ENCODE results near the gene MGAT4C. TPM values are rescaled to one million over a fixed set of nuclear protein-coding genes. Genes with fewer than 3 reads are reported as not detected.

MGAT4C gene
- total and polyA plus RNA-seq, 4 donors = 6.9 to 28.8 (median 10.0) TPM

GRCh38 chr12:86264451-86265328 is 8.5 kb upstream of the MGAT4C start:
- Histone ChIP-seq H3K4me1 (ENCODE audit: control insufficient read depth, insufficient read depth, low read length) (peaks cover 11% of the 10 kb centered on the region), H3K27me3 (ENCODE audit: control insufficient read depth, insufficient read depth, low read length) (peaks cover 3% of the 10 kb centered on the region), H3K9me3 (ENCODE audit: control insufficient read depth, insufficient read depth, low read length) (no peaks in the 10 kb centered on the region), H3K4me3 (ENCODE audit: low read depth, low read length) (peak overlapping the region; percentile 38), H3K27ac (ENCODE audit: low read depth, low read length) (no peak overlapping the region), H3K36me3 (ENCODE audit: control insufficient read depth, insufficient read depth, low read length) (no peaks in the 10 kb centered on the region)
- WGBS (ENCODE audit: insufficient coverage) = 19% methylated on average over 38 of the region's 38 CpGs
- peak in 2 of 6 donors; percentile 26 to 53 for DNase-seq (ENCODE audit: low read depth in 4 of 6, low spot score in 6 of 6)

GRCh38 chr12:86261578-86261977 is 5.4 kb upstream of the MGAT4C start:
- DNase-seq (ENCODE audit: low read depth in 4 of 6, low spot score in 6 of 6) = no peak
- Histone ChIP-seq H3K4me1 (ENCODE audit: control insufficient read depth, insufficient read depth, low read length) (peaks cover 11% of the 10 kb centered on the region), H3K36me3 (ENCODE audit: control insufficient read depth, insufficient read depth, low read length) (no peaks in the 10 kb centered on the region), H3K27me3 (ENCODE audit: control insufficient read depth, insufficient read depth, low read length) (peaks cover 3% of the 10 kb centered on the region), H3K4me3 (ENCODE audit: low read depth, low read length) (no peak overlapping the region), H3K27ac (ENCODE audit: low read depth, low read length) (no peak overlapping the region), H3K9me3 (ENCODE audit: control insufficient read depth, insufficient read depth, low read length) (no peaks in the 10 kb centered on the region)
- WGBS (ENCODE audit: insufficient coverage) = no CpG with 5 or more reads among the region's 2 CpGs

DNA sequence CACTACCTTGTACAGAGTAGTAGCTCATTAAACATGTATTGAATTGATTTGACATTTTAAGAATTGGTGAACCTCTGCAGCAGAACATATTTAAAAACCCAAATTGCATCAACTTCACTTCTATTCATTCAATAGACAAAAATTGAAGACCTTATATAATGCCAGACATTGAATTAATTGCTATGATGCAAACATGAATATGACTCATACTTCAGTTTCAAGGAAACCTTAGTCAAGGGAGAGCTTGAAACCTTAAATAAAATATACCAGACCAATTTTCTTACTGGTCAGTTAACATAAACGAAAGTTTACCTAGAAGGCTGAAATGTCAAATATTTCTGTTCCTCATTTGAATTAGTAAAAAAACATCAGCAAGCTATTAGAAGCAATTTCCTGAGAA is 5.0 kb upstream of the MGAT4C start:
- DNase-seq (ENCODE audit: low read depth in 4 of 6, low spot score in 6 of 6) = no peak
- Histone ChIP-seq H3K9me3 (ENCODE audit: control insufficient read depth, insufficient read depth, low read length) (no peaks in the 10 kb centered on the region), H3K4me1 (ENCODE audit: control insufficient read depth, insufficient read depth, low read length) (peaks cover 11% of the 10 kb centered on the region), H3K36me3 (ENCODE audit: control insufficient read depth, insufficient read depth, low read length) (no peaks in the 10 kb centered on the region), H3K27ac (ENCODE audit: low read depth, low read length) (no peak overlapping the region), H3K4me3 (ENCODE audit: low read depth, low read length) (no peak overlapping the region), H3K27me3 (ENCODE audit: control insufficient read depth, insufficient read depth, low read length) (peaks cover 3% of the 10 kb centered on the region)
- WGBS (ENCODE audit: insufficient coverage) = no CpG with 5 or more reads among the region's 1 CpG

- no peak overlapping the region for H3K27ac ChIP-seq (ENCODE audit: low read depth, low read length)
- DNase-seq (ENCODE audit: low read depth in 4 of 6, low spot score in 6 of 6) = no peak
- no peak overlapping the region for H3K4me3 ChIP-seq (ENCODE audit: low read depth, low read length)
- no peaks in the 10 kb centered on the region for H3K36me3 ChIP-seq (ENCODE audit: control insufficient read depth, insufficient read depth, low read length)
- H3K9me3 ChIP-seq (ENCODE audit: control insufficient read depth, insufficient read depth, low read length) = no peaks in the 10 kb centered on the region
- H3K27me3 ChIP-seq (ENCODE audit: control insufficient read depth, insufficient read depth, low read length) = peaks cover 3% of the 10 kb centered on the region
- H3K4me1 ChIP-seq (ENCODE audit: control insufficient read depth, insufficient read depth, low read length) = peaks cover 10% of the 10 kb centered on the region
- WGBS (ENCODE audit: insufficient coverage) = no CpG with 5 or more reads among the region's 2 CpGs
Observed at GRCh38 chr12:86260183-86260582, 4.0 kb upstream of the MGAT4C start.

DNA sequence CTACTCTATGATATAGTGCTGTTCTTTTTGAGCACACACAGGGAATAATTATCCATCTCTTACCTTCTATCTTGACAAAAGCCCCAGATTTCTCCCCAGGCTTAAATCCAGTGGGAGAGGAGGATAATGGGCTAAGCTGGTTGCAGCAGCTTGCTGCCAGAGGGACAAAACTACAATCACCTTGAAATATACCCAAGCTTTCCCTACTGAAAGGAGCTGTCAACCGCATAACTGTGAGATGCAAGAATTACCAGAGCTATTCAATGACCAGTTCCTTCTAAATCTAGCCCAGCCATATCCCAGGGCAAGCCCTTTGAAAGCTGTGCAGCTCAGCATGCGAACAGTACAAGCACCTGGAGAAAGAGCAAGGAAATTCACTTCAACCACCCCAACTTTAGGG is 943 bp upstream of the MGAT4C start:
- DNase-seq (ENCODE audit: low read depth in 4 of 6, low spot score in 6 of 6) = no peak
- Histone ChIP-seq H3K4me1 (ENCODE audit: control insufficient read depth, insufficient read depth, low read length) (no peaks in the 10 kb centered on the region), H3K27ac (ENCODE audit: low read depth, low read length) (no peak overlapping the region), H3K36me3 (ENCODE audit: control insufficient read depth, insufficient read depth, low read length) (no peaks in the 10 kb centered on the region), H3K27me3 (ENCODE audit: control insufficient read depth, insufficient read depth, low read length) (no peaks in the 10 kb centered on the region), H3K4me3 (ENCODE audit: low read depth, low read length) (no peak overlapping the region), H3K9me3 (ENCODE audit: control insufficient read depth, insufficient read depth, low read length) (no peaks in the 10 kb centered on the region)
- no CpG with 5 or more reads among the region's 2 CpGs for WGBS (ENCODE audit: insufficient coverage)

- Histone ChIP-seq H3K4me3 (ENCODE audit: low read depth, low read length) (no peak overlapping the region), H3K27ac (ENCODE audit: low read depth, low read length) (no peak overlapping the region), H3K9me3 (ENCODE audit: control insufficient read depth, insufficient read depth, low read length) (no peaks in the 10 kb centered on the region), H3K27me3 (ENCODE audit: control insufficient read depth, insufficient read depth, low read length) (no peaks in the 10 kb centered on the region), H3K4me1 (ENCODE audit: control insufficient read depth, insufficient read depth, low read length) (no peaks in the 10 kb centered on the region), H3K36me3 (ENCODE audit: control insufficient read depth, insufficient read depth, low read length) (no peaks in the 10 kb centered on the region)
- no CpG with 5 or more reads among the region's 4 CpGs for WGBS (ENCODE audit: insufficient coverage)
- no peak for DNase-seq (ENCODE audit: low read depth in 4 of 6, low spot score in 6 of 6)
Observed at GRCh38 chr12:86254399-86255107, 1.6 kb downstream of the MGAT4C start.

DNA sequence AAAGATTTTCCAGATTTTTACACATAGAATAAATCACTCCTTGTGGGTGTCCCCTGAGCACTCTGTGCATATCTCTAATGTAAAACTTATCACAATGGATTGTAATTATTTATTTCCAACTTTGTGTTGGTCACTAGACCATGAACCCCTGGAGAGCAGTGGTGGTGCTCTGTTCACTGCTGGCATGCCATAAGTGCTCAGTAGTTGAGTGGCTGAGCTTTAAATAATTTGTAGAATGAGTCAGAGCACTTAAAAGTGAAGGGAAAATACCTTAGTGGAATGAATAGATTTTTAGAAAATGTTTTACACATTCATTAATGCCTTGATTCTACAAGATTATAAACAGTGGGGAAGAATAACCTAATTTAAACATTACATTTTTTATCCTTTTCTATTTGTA is 6.3 kb downstream of the MGAT4C start:
- Histone ChIP-seq H3K36me3 (ENCODE audit: control insufficient read depth, insufficient read depth, low read length) (no peaks in the 10 kb centered on the region), H3K27ac (ENCODE audit: low read depth, low read length) (no peak overlapping the region), H3K4me3 (ENCODE audit: low read depth, low read length) (no peak overlapping the region), H3K4me1 (ENCODE audit: control insufficient read depth, insufficient read depth, low read length) (no peaks in the 10 kb centered on the region), H3K27me3 (ENCODE audit: control insufficient read depth, insufficient read depth, low read length) (no peaks in the 10 kb centered on the region), H3K9me3 (ENCODE audit: control insufficient read depth, insufficient read depth, low read length) (no peaks in the 10 kb centered on the region)
- no peak for DNase-seq (ENCODE audit: low read depth in 4 of 6, low spot score in 6 of 6)

DNA sequence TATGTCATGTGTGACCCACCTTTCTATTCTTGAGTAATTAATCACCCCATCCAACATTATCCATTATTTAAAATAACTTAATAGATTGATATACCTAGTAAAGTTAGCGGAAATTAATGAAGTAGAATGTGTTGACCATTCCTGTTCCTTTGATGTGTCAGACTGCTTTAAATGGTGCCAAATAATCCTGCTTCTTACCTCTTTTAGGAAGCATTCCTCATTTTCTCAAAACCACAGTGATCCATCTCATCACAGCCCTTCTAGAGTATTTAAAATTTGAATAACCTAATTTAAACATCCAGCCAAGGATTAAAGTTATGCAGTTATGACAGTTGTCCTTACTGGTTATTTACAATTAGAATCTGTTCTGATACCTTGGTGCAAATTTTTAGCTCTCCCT is 6.9 kb downstream of the MGAT4C start:
- Histone ChIP-seq H3K4me1 (ENCODE audit: control insufficient read depth, insufficient read depth, low read length) (no peaks in the 10 kb centered on the region), H3K27me3 (ENCODE audit: control insufficient read depth, insufficient read depth, low read length) (no peaks in the 10 kb centered on the region), H3K27ac (ENCODE audit: low read depth, low read length) (no peak overlapping the region), H3K9me3 (ENCODE audit: control insufficient read depth, insufficient read depth, low read length) (no peaks in the 10 kb centered on the region), H3K4me3 (ENCODE audit: low read depth, low read length) (no peak overlapping the region), H3K36me3 (ENCODE audit: control insufficient read depth, insufficient read depth, low read length) (no peaks in the 10 kb centered on the region)
- no CpG with 5 or more reads among the region's 1 CpG for WGBS (ENCODE audit: insufficient coverage)
- DNase-seq (ENCODE audit: low read depth in 4 of 6, low spot score in 6 of 6) = no peak

GRCh38 chr12:86247871-86248270 is 8.3 kb downstream of the MGAT4C start:
- no peaks in the 10 kb centered on the region for H3K36me3 ChIP-seq (ENCODE audit: control insufficient read depth, insufficient read depth, low read length)
- H3K27me3 ChIP-seq (ENCODE audit: control insufficient read depth, insufficient read depth, low read length) = no peaks in the 10 kb centered on the region
- H3K4me3 ChIP-seq (ENCODE audit: low read depth, low read length) = no peak overlapping the region
- DNase-seq (ENCODE audit: low read depth in 4 of 6, low spot score in 6 of 6) = no peak
- H3K4me1 ChIP-seq (ENCODE audit: control insufficient read depth, insufficient read depth, low read length) = no peaks in the 10 kb centered on the region
- no peaks in the 10 kb centered on the region for H3K9me3 ChIP-seq (ENCODE audit: control insufficient read depth, insufficient read depth, low read length)
- H3K27ac ChIP-seq (ENCODE audit: low read depth, low read length) = no peak overlapping the region

GRCh38 chr12:86241600-86241999 is 14.6 kb downstream of the MGAT4C start:
- no peaks in the 10 kb centered on the region for H3K27me3 ChIP-seq (ENCODE audit: control insufficient read depth, insufficient read depth, low read length)
- H3K4me3 ChIP-seq (ENCODE audit: low read depth, low read length) = no peak overlapping the region
- H3K27ac ChIP-seq (ENCODE audit: low read depth, low read length) = no peak overlapping the region
- H3K9me3 ChIP-seq (ENCODE audit: control insufficient read depth, insufficient read depth, low read length) = no peaks in the 10 kb centered on the region
- no peaks in the 10 kb centered on the region for H3K36me3 ChIP-seq (ENCODE audit: control insufficient read depth, insufficient read depth, low read length)
- DNase-seq (ENCODE audit: low read depth in 4 of 6, low spot score in 6 of 6) = no peak
- H3K4me1 ChIP-seq (ENCODE audit: control insufficient read depth, insufficient read depth, low read length) = no peaks in the 10 kb centered on the region
- 100% methylated on average over 1 of the region's 2 CpGs for WGBS (ENCODE audit: insufficient coverage)

All from spinal cord (tissue), 10 donors.